ENCODE data around the gene LY6G6C. TPM values are rescaled to one million over a fixed set of nuclear protein-coding genes. Genes with fewer than 3 reads are reported as not detected.
"Not testable (repeated sequence)": the region's sequence is repeated elsewhere in the genome, so short reads cannot be mapped to it uniquely, and the experiment has no call there.

LY6G6C gene
- total RNA-seq, 1 donor from 2014 or later, result not detected

GRCh38 chr6:31727034-31727716 is 5.6 kb upstream of the LY6G6C start:
- no peak for DNase-seq (ENCODE audit: low spot score)

- DNase-seq (ENCODE audit: low spot score), result no peak
Observed at GRCh38 chr6:31725502-31726350, 4.2 kb upstream of the LY6G6C start.

- no peak for DNase-seq (ENCODE audit: low spot score)
Observed at GRCh38 chr6:31723980-31724691, 2.6 kb upstream of the LY6G6C start.

GRCh38 chr6:31723245-31723979 is 1.9 kb upstream of the LY6G6C start, which contains the start of gene MPIG6B:
Gene MPIG6B, plus strand, starts transcription at chr6:31723373. Its CDS starts 11 bp downstream, at chr6:31723384.
- DNase-seq (ENCODE audit: low spot score), result no peak

- no peak for DNase-seq (ENCODE audit: low spot score)
Observed at GRCh38 chr6:31722173-31722572, 627 bp upstream of the LY6G6C start.

- DNase-seq (ENCODE audit: low spot score), result no peak
Observed at GRCh38 chr6:31720196-31720770, 1.3 kb downstream of the LY6G6C start.

GRCh38 chr6:31719001-31719400 is 2.5 kb downstream of the LY6G6C start:
- DNase-seq (ENCODE audit: low spot score), result no peak

- no peak for DNase-seq (ENCODE audit: low spot score)
Observed at GRCh38 chr6:31718265-31718664, 3.3 kb downstream of the LY6G6C start.

GRCh38 chr6:31717499-31718222 is 3.9 kb downstream of the LY6G6C start:
- DNase-seq (ENCODE audit: low spot score), result no peak

GRCh38 chr6:31715022-31715958 is 6.3 kb downstream of the LY6G6C start, which contains the start of gene LY6G6D:
Gene LY6G6D, plus strand, starts transcription at chr6:31715348. Its CDS starts 8 bp downstream, at chr6:31715356.
- no peak for DNase-seq (ENCODE audit: low spot score)

- DNase-seq (ENCODE audit: low spot score), result no peak
Observed at GRCh38 chr6:31713991-31714684, 7.4 kb downstream of the LY6G6C start.

GRCh38 chr6:31713465-31713864 is 8.1 kb downstream of the LY6G6C start:
- no peak for DNase-seq (ENCODE audit: low spot score)

GRCh38 chr6:31712296-31712695 is 9.2 kb downstream of the LY6G6C start:
- no peak for DNase-seq (ENCODE audit: low spot score)

- DNase-seq (ENCODE audit: low spot score), result no peak
Observed at GRCh38 chr6:31711233-31711632, 10.3 kb downstream of the LY6G6C start.

- DNase-seq (ENCODE audit: low spot score), result no peak
Observed at GRCh38 chr6:31710523-31711219, 10.9 kb downstream of the LY6G6C start.

GRCh38 chr6:31709157-31709556 is 12.4 kb downstream of the LY6G6C start:
- DNase-seq (ENCODE audit: low spot score), result not testable (repeated sequence)

- DNase-seq (ENCODE audit: low spot score), result no peak
Observed at GRCh38 chr6:31708224-31708623, 13.3 kb downstream of the LY6G6C start.

- DNase-seq (ENCODE audit: low spot score), result no peak
Observed at GRCh38 chr6:31707701-31708100, 13.8 kb downstream of the LY6G6C start.
